ENCODE results near the gene LRRC66. TPM values are rescaled to one million over a fixed set of nuclear protein-coding genes. Genes with fewer than 3 reads are reported as not detected.

LRRC66 gene
- total RNA-seq, 1 experiment from 2014 or later = not detected

DNA sequence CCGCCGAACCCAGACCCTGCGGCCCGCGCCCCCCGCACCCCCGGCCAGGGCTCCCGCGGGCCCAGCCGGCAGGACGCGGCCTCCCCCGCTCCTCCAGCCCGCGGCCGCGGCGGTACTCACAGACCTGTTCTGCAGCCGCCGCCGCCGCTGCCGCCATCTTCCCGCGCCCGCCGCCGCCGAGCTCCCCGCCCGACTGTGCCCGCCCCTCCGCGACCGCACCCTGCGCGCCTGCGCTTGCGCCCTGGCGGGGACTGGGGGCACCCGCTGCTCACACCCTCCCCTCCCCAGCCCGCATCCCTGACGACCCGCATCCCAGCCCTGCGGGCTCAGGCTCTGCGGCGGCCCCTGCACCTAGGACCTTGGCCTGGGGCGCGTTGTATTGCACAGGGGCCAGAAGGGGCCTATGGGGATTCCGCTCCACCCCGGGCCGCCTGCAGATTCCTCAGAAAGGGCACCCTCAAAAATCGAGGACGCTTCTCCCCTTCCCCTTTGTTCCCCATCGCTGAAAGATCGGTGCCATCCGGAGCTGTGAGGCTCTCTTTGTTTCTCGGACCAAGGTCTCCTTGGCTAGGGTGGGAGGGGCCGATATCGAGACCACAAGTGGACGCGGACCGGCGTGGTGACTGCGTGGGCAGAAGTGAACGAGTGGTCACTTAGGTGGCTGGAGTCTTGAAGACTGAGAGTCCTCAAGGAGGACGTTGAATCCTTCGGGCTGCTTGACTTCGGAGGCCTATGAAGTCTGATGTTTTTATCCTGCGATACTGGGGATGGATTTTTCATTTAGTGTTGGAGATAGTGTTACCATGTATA is 18.1 kb upstream of the LRRC66 start, which contains the start of gene SGCB:
SGCB (minus strand) TSS at position 197 of the 810 bp plus-strand sequence; CDS start at position 157, 40 bp downstream.
- intact Hi-C loops (cut with micrococcal nuclease; ENCODE audit: unreplicated experiment) = loop anchor here (5.0 kb wide), 1 partner anchor 196 kb away; the partner anchor contains the start of gene DCUN1D4
- H3K9me3 Mint-ChIP-seq (ENCODE audit: unreplicated experiment) = no peaks in the 10 kb centered on the region
- POLR2A ChIA-PET = interaction anchor here (0.8 kb wide), 1 partner anchor 195 kb away, joined by 6 read pairs; the partner anchor contains the start of gene DCUN1D4
- H3K36me3 Mint-ChIP-seq (ENCODE audit: insufficient read depth, unreplicated experiment) = no peaks in the 10 kb centered on the region
- Histone ChIP-seq H3K36me3 (ENCODE audit: control insufficient read depth, insufficient read depth, low read length) (no peaks in the 10 kb centered on the region), H3K9me3 (no peaks in the 10 kb centered on the region), H3K4me3 (ENCODE audit: low read depth, low read length) (peak within 1 kb of the TSS; percentile 71), H3K27me3 (replicated peaks; ENCODE audit: control insufficient read depth, insufficient read depth, low read length) (no peaks in the 10 kb centered on the region), H3K4me1 (peaks cover 4% of the 10 kb centered on the region; the same call in 1 of the 2 replicates)
- CTCF ChIA-PET = no interaction called here
- H3K27ac Mint-ChIP-seq (ENCODE audit: unreplicated experiment) = no peak within 1 kb of the TSS
- BruUV-seq (replicated peaks) = no TSS peak
- DNase-seq = peak; percentile 40 to 65
- peaks cover 15% of the 10 kb centered on the region for H3K27me3 Mint-ChIP-seq (ENCODE audit: insufficient read depth, unreplicated experiment)
- TF ChIP-seq, protein P1, sequence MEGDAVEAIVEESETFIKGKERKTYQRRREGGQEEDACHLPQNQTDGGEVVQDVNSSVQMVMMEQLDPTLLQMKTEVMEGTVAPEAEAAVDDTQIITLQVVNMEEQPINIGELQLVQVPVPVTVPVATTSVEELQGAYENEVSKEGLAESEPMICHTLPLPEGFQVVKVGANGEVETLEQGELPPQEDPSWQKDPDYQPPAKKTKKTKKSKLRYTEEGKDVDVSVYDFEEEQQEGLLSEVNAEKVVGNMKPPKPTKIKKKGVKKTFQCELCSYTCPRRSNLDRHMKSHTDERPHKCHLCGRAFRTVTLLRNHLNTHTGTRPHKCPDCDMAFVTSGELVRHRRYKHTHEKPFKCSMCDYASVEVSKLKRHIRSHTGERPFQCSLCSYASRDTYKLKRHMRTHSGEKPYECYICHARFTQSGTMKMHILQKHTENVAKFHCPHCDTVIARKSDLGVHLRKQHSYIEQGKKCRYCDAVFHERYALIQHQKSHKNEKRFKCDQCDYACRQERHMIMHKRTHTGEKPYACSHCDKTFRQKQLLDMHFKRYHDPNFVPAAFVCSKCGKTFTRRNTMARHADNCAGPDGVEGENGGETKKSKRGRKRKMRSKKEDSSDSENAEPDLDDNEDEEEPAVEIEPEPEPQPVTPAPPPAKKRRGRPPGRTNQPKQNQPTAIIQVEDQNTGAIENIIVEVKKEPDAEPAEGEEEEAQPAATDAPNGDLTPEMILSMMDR (IDR thresholded peaks at IDR 0.05; ENCODE audit: insufficient read depth in 1 of 2, low read depth in 1 of 2, low read length in 1 of 2, severe bottlenecking in 1 of 2, unreplicated experiment in 1 of 2) = no peak
- no peaks in the 10 kb centered on the region for H3K4me1 Mint-ChIP-seq (ENCODE audit: low read depth, unreplicated experiment)
- peak within 1 kb of the TSS; percentile 76 for H3K4me3 Mint-ChIP-seq (ENCODE audit: unreplicated experiment)

- TF ChIP-seq, protein P1 (IDR thresholded peaks at IDR 0.05; ENCODE audit: insufficient read depth in 1 of 2, low read depth in 1 of 2, low read length in 1 of 2, severe bottlenecking in 1 of 2, unreplicated experiment in 1 of 2) = no peak
- no peak overlapping the region for H3K27ac Mint-ChIP-seq (ENCODE audit: unreplicated experiment)
- Histone ChIP-seq H3K9me3 (no peaks in the 10 kb centered on the region), H3K4me3 (ENCODE audit: low read depth, low read length) (peak overlapping the region; percentile 71), H3K4me1 (peaks cover 4% of the 10 kb centered on the region; the same call in 1 of the 2 replicates), H3K27me3 (replicated peaks; ENCODE audit: control insufficient read depth, insufficient read depth, low read length) (no peaks in the 10 kb centered on the region), H3K36me3 (ENCODE audit: control insufficient read depth, insufficient read depth, low read length) (no peaks in the 10 kb centered on the region)
- no peaks in the 10 kb centered on the region for H3K36me3 Mint-ChIP-seq (ENCODE audit: insufficient read depth, unreplicated experiment)
- H3K4me1 Mint-ChIP-seq (ENCODE audit: low read depth, unreplicated experiment) = no peaks in the 10 kb centered on the region
- H3K4me3 Mint-ChIP-seq (ENCODE audit: unreplicated experiment) = peak overlapping the region; percentile 76
- peak in 1 of 2 experiments; percentile 15 for DNase-seq
- CTCF ChIA-PET = no interaction called here
- H3K9me3 Mint-ChIP-seq (ENCODE audit: unreplicated experiment) = no peaks in the 10 kb centered on the region
- intact Hi-C loops (cut with micrococcal nuclease; ENCODE audit: unreplicated experiment) = loop anchor here (5.0 kb wide), 1 partner anchor 195 kb away; the partner anchor contains the start of gene DCUN1D4
- peaks cover 14% of the 10 kb centered on the region for H3K27me3 Mint-ChIP-seq (ENCODE audit: insufficient read depth, unreplicated experiment)
- no TSS peak for BruUV-seq (replicated peaks)
- POLR2A ChIA-PET = interaction anchor here (0.8 kb wide), 1 partner anchor 195 kb away, joined by 6 read pairs; the partner anchor contains the start of gene DCUN1D4
These were observed 17.5 kb upstream of the LRRC66 start for GRCh38 chr4:52037689-52038102.

- CTCF ChIA-PET = no interaction called here
- no peaks in the 10 kb centered on the region for H3K36me3 Mint-ChIP-seq (ENCODE audit: insufficient read depth, unreplicated experiment)
- Histone ChIP-seq H3K4me1 (peaks cover 4% of the 10 kb centered on the region; the same call in 1 of the 2 replicates), H3K9me3 (no peaks in the 10 kb centered on the region), H3K4me3 (ENCODE audit: low read depth, low read length) (peak overlapping the region; percentile 71), H3K36me3 (ENCODE audit: control insufficient read depth, insufficient read depth, low read length) (no peaks in the 10 kb centered on the region), H3K27me3 (replicated peaks; ENCODE audit: control insufficient read depth, insufficient read depth, low read length) (no peaks in the 10 kb centered on the region)
- intact Hi-C loops (cut with micrococcal nuclease; ENCODE audit: unreplicated experiment) = loop anchor here (5.0 kb wide), 1 partner anchor 195 kb away; the partner anchor contains the start of gene DCUN1D4
- POLR2A ChIA-PET = no interaction called here
- DNase-seq = no peak
- H3K4me3 Mint-ChIP-seq (ENCODE audit: unreplicated experiment) = peak overlapping the region; percentile 76
- no peaks in the 10 kb centered on the region for H3K9me3 Mint-ChIP-seq (ENCODE audit: unreplicated experiment)
- H3K4me1 Mint-ChIP-seq (ENCODE audit: low read depth, unreplicated experiment) = no peaks in the 10 kb centered on the region
- TF ChIP-seq, protein P1 (IDR thresholded peaks at IDR 0.05; ENCODE audit: insufficient read depth in 1 of 2, low read depth in 1 of 2, low read length in 1 of 2, severe bottlenecking in 1 of 2, unreplicated experiment in 1 of 2) = no peak
- TSS peak; percentile 34 for BruUV-seq (replicated peaks)
- peaks cover 10% of the 10 kb centered on the region for H3K27me3 Mint-ChIP-seq (ENCODE audit: insufficient read depth, unreplicated experiment)
- H3K27ac Mint-ChIP-seq (ENCODE audit: unreplicated experiment) = no peak overlapping the region
These were observed 16.8 kb upstream of the LRRC66 start for GRCh38 chr4:52036886-52037530.

Measured in Caco-2 (cell line).